Stimulated activated memory B cell treated with anti-CD40 and anti-IgM and Interleukin-4, amounts not matched to agents 10 μg/mL and 1 μg/mL and 100 μg/mL, for 72 hours (primary cell): ENCODE measurements around the gene ELAPOR2.
A peak's percentile ranks its signal among the peaks of the same experiment; 100 is the strongest.

Source experiments
- ATAC-seq: fragments of 150-1000 bp; cut with Tn5 transposase; 2 replicates; pipeline ENCODE4 v1.10.0; 2021
- H3K27ac Mint-ChIP-seq: one replicate; pipeline ENCODE4 v1.8.0; 2022; ENCODE audit warnings: mild to moderate bottlenecking, mixed read lengths
- H3K27me3 Mint-ChIP-seq: one replicate; pipeline ENCODE4 v1.8.0; 2022; ENCODE audit warnings: mixed read lengths
- H3K36me3 Mint-ChIP-seq: one replicate; pipeline ENCODE4 v1.8.0; 2022; ENCODE audit warnings: mixed read lengths
- H3K4me1 Mint-ChIP-seq: one replicate; pipeline ENCODE4 v1.8.0; 2022; ENCODE audit warnings: mixed read lengths
- H3K4me3 Mint-ChIP-seq: one replicate; pipeline ENCODE4 v1.8.0; 2022; ENCODE audit warnings: mild to moderate bottlenecking, moderate library complexity, mixed read lengths
- H3K9me3 Mint-ChIP-seq: one replicate; pipeline ENCODE4 v1.8.0; 2022; ENCODE audit warnings: mixed read lengths

The ELAPOR2 gene

GRCh38 chr7:87027900-87028299 lies 31.6 kb downstream of the ELAPOR2 start:
- H3K27me3 Mint-ChIP-seq: no peaks in the 10 kb centered on the region
- peaks cover 8% of the 10 kb centered on the region for H3K4me1 Mint-ChIP-seq
- no peaks in the 10 kb centered on the region for H3K36me3 Mint-ChIP-seq
- no peak overlapping the region for H3K27ac Mint-ChIP-seq
- H3K9me3 Mint-ChIP-seq: peaks cover 3% of the 10 kb centered on the region
- peak; percentile 74 for ATAC-seq
- no peak overlapping the region for H3K4me3 Mint-ChIP-seq

- Mint-ChIP-seq H3K9me3 (no peaks in the 10 kb centered on the region), H3K36me3 (no peaks in the 10 kb centered on the region), H3K4me1 (peaks cover under 1% of the 10 kb centered on the region)
These were observed 38.2 kb downstream of the ELAPOR2 start for GRCh38 chr7:87021285-87021684.

GRCh38 chr7:87016606-87017005 lies 42.8 kb downstream of the ELAPOR2 start:
- Mint-ChIP-seq H3K9me3 (no peaks in the 10 kb centered on the region), H3K27me3 (no peaks in the 10 kb centered on the region), H3K4me3 (no peak overlapping the region), H3K36me3 (no peaks in the 10 kb centered on the region), H3K4me1 (peaks cover 14% of the 10 kb centered on the region), H3K27ac (no peak overlapping the region)
- no peak for ATAC-seq

More at GRCh38 chr7:87021285-87021684, 38.2 kb downstream of the ELAPOR2 start:
- no peak overlapping the region for H3K27ac Mint-ChIP-seq
- no peak overlapping the region for H3K4me3 Mint-ChIP-seq
- no peaks in the 10 kb centered on the region for H3K27me3 Mint-ChIP-seq
- ATAC-seq: no peak

GRCh38 chr7:87013840-87014190 lies 45.6 kb downstream of the ELAPOR2 start:
- H3K27me3 Mint-ChIP-seq: no peaks in the 10 kb centered on the region
- peaks cover 14% of the 10 kb centered on the region for H3K4me1 Mint-ChIP-seq
- H3K4me3 Mint-ChIP-seq: no peak overlapping the region
- no peaks in the 10 kb centered on the region for H3K9me3 Mint-ChIP-seq
- no peak for ATAC-seq
- no peak overlapping the region for H3K27ac Mint-ChIP-seq
- H3K36me3 Mint-ChIP-seq: no peaks in the 10 kb centered on the region

GRCh38 chr7:87013136-87013839 lies 46.2 kb downstream of the ELAPOR2 start:
- Mint-ChIP-seq H3K9me3 (no peaks in the 10 kb centered on the region), H3K27me3 (no peaks in the 10 kb centered on the region), H3K36me3 (no peaks in the 10 kb centered on the region), H3K27ac (no peak overlapping the region), H3K4me1 (peaks cover 14% of the 10 kb centered on the region), H3K4me3 (no peak overlapping the region)
- ATAC-seq: no peak
